HepG2 (cell line): ENCODE results near the gene PPP2R2C. TPM values are rescaled to one million over a fixed set of nuclear protein-coding genes. Genes with fewer than 3 reads are reported as not detected.

ENCODE experiments used
- ATAC-seq: fragments of 200-7000 bp; cut with Tn5 transposase; 3 replicates; pipeline ENCODE4 v1.9.1; 2020; ENCODE audit warnings: mild to moderate bottlenecking, moderate library complexity
- BruUV-seq: library from RNA; stranded (reverse); fragments of 400-500 nt; replicated peaks from 2 replicates; lab custom pipeline; 2021; lab: Mats Ljungman, UMichigan
- CTCF ChIA-PET: fragments of 300-600 bp; formaldehyde crosslinking; extraction: SDS; loops from one replicate; lab custom pipeline; 2021; ENCODE audit warnings: low total read pairs, inconsistent platforms, low intra/inter-chr PET ratio; lab: Yijun Ruan, JAX
- POLR2A ChIA-PET: fragments of 350-600 bp; sonication (Branson Sonifier 250); formaldehyde crosslinking; loops from one replicate; lab custom pipeline; 2020; ENCODE audit warnings: antibody characterized with exemption, inconsistent platforms; lab: Yijun Ruan, JAX
- DNase-seq: peaks from one replicate; pipeline ENCODE4 v3.0.0-alpha.2; 2015; ENCODE audit warnings: low spot score
- FAIRE-seq: peaks from 3 replicates; lab custom pipeline; 2011; peaks lifted over from hg19 to GRCh38; lab: Jason Lieb, UNC
- H2AFZ ChIP-seq: one replicate; pipeline ENCODE4 v1.6.1; 2011; ENCODE audit warnings: low read length, inconsistent platforms
- H3K27ac ChIP-seq: fragments of 300-600 bp; 3 replicates; pipeline ENCODE4 v1.8.0; 2011; ENCODE audit warnings: mixed run types, mild to moderate bottlenecking, mixed read lengths, low read length, inconsistent platforms; ENCODE audit not compliant: insufficient read depth; ENCODE audit errors: extremely low read length
- H3K27me3 ChIP-seq, 2 experiments: fragments of 200-600 bp in 1 of 2; 2 replicates in 1 of 2; 3 replicates in 1 of 2; pipeline versions ENCODE4 v1.6.0 to v1.8.0; 2011; ENCODE audit warnings: low read length in 2 of 2, mild to moderate bottlenecking in 2 of 2, moderate library complexity in 2 of 2, inconsistent platforms in 1 of 2; ENCODE audit not compliant: insufficient read depth in 2 of 2, control insufficient read depth in 1 of 2
- H3K36me3 ChIP-seq, 2 experiments: fragments of 200-600 bp in 1 of 2; replicated peaks in 1 of 2; 2 replicates in 1 of 2; 3 replicates in 1 of 2; pipeline versions ENCODE4 v1.5.1 to v1.8.0; 2011; ENCODE audit warnings: low read length in 2 of 2, inconsistent platforms in 1 of 2; ENCODE audit not compliant: insufficient read depth in 2 of 2, control insufficient read depth in 1 of 2
- H3K4me1 ChIP-seq: 2 replicates; pipeline ENCODE4 v1.5.1; 2012; ENCODE audit warnings: low read length, inconsistent platforms; ENCODE audit not compliant: insufficient read depth
- H3K4me2 ChIP-seq: 2 replicates; pipeline ENCODE4 v1.6.0; 2011; ENCODE audit warnings: low read depth, low read length, inconsistent platforms
- H3K4me3 ChIP-seq, 3 experiments: fragments of 200-600 bp in 1 of 3; sonication (generic), shearing (Covaris generic) in 1 of 3; replicated peaks in 1 of 3; 2 replicates each; pipeline ENCODE4 v1.5.1; 2011 to 2016; ENCODE audit warnings: low read length in 3 of 3, inconsistent platforms in 2 of 3, low read depth in 2 of 3, mild to moderate bottlenecking in 2 of 3, control low read depth in 1 of 3, mixed read lengths in 1 of 3; ENCODE audit not compliant: insufficient read depth in 1 of 3
- H3K79me2 ChIP-seq: one replicate; pipeline ENCODE4 v1.6.1; 2011; ENCODE audit warnings: low read length, inconsistent platforms; ENCODE audit not compliant: insufficient read depth
- H3K9ac ChIP-seq: 2 replicates; pipeline ENCODE4 v1.6.0; 2011; ENCODE audit warnings: mild to moderate bottlenecking, low read depth, low read length, inconsistent platforms; ENCODE audit not compliant: insufficient read depth
- H3K9me3 ChIP-seq: 2 replicates; pipeline ENCODE4 v1.5.1; 2012; ENCODE audit warnings: mild to moderate bottlenecking, low read length
- H4K20me1 ChIP-seq: 2 replicates; pipeline ENCODE4 v1.6.0; 2011; ENCODE audit warnings: inconsistent platforms, mild to moderate bottlenecking, low read length, moderate library complexity; ENCODE audit not compliant: insufficient read depth
- AGO2 ChIP-seq: fragments of 200-400 bp; formaldehyde crosslinking; optimal IDR thresholded peaks from 2 replicates; pipeline ENCODE3; 2017; ENCODE audit warnings: mild to moderate bottlenecking, low read depth, low read length, moderate library complexity
- AHR ChIP-seq: IDR thresholded peaks from 2 replicates; pipeline ENCODE4 v1.6.1; 2018; ENCODE audit warnings: missing genetic modification reagents, missing compliant biosample characterization
- CHD4 ChIP-seq: fragments of 200-600 bp; sonication (generic); IDR thresholded peaks from 2 replicates; pipeline ENCODE4 v1.7.0; 2017; ENCODE audit warnings: mild to moderate bottlenecking, low read length, borderline replicate concordance
- HOXA7 ChIP-seq: sonication (generic); formaldehyde crosslinking; IDR thresholded peaks from 2 replicates; pipeline ENCODE4 v1.8.1; 2022; ENCODE audit warnings: mild to moderate bottlenecking, missing genetic modification reagents, moderate library complexity
- HOXA9 ChIP-seq: sonication (generic); formaldehyde crosslinking; IDR thresholded peaks from 2 replicates; pipeline ENCODE4 v1.8.1; 2022; ENCODE audit warnings: missing genetic modification reagents, mild to moderate bottlenecking, moderate library complexity, borderline replicate concordance
- NFIC ChIP-seq: IDR thresholded peaks from 2 replicates; pipeline ENCODE4 v1.6.1; 2012; ENCODE audit warnings: mild to moderate bottlenecking, low read length, inconsistent platforms
- PTBP1 ChIP-seq: fragments of 200-400 bp; formaldehyde crosslinking; IDR thresholded peaks from 2 replicates; pipeline ENCODE4 v1.6.1; 2018; ENCODE audit warnings: low read length, low read depth; ENCODE audit not compliant: poor library complexity, severe bottlenecking
- TSC22D2 ChIP-seq: sonication (generic); formaldehyde crosslinking; IDR thresholded peaks from 2 replicates; pipeline ENCODE4 v1.5.1; 2020; ENCODE audit warnings: missing genetic modification reagents, mild to moderate bottlenecking, borderline replicate concordance
- ZBTB33 ChIP-seq: sonication (generic); formaldehyde crosslinking; IDR thresholded peaks from 2 replicates; pipeline ENCODE4 v1.4.0; 2020; ENCODE audit warnings: missing genetic modification reagents
- ZNF44 ChIP-seq: sonication (generic); formaldehyde crosslinking; IDR thresholded peaks from 2 replicates; pipeline ENCODE4 v1.5.1; 2020; ENCODE audit warnings: mild to moderate bottlenecking, missing genetic modification reagents
- ZNF629 ChIP-seq: sonication (generic); formaldehyde crosslinking; conservative IDR thresholded peaks from 2 replicates; pipeline ENCODE4 v1.5.0; 2020; ENCODE audit warnings: missing genetic modification reagents
- ZNF768 ChIP-seq: sonication (generic); formaldehyde crosslinking; IDR thresholded peaks from 2 replicates; pipeline ENCODE4 v1.4.0; 2020; ENCODE audit warnings: missing genetic modification reagents
- WGBS: methylation state at CpG from one replicate; pipeline ENCODE4 v1.1.6; 2017; ENCODE audit warnings: low lambda C conversion rate; 5-methylcytosine and 5-hydroxymethylcytosine counted together
- in situ Hi-C: cut with HindIII; loops from 2 replicates; pipeline ENCODE4 v1.10.0; 2017; ENCODE audit warnings: low pct_unique_long_range_greater_than_20kb; ENCODE audit not compliant: extremely low pct_ligation_motif_present
- intact Hi-C: fragments of 100-400 bp; cut with micrococcal nuclease; formaldehyde crosslinking; loops from one replicate; pipeline ENCODE4 v1.10.0; 2022; ENCODE audit not compliant: unreplicated experiment
- polyA plus RNA-seq, 8 experiments: library from polyadenylated mRNA; depleted of rRNA in 3 of 8; stranded (reverse) in 7 of 8; unstranded in 1 of 8; fragments of >200 nt; fragmentation: Illumina TruSeq in 4 of 8; extraction: Trizol in 4 of 8; gene quantifications; 2 replicates each; pipeline versions ENCODE4 v1.2.1 to v1.2.3, GENCODE V29; 2011 to 2016; ENCODE audit warnings: low read depth in 4 of 8, missing spikeins in 1 of 8, mixed read lengths in 1 of 8; ENCODE audit not compliant: insufficient read depth in 1 of 8
- total RNA-seq, 5 experiments: library from RNA; depleted of rRNA; stranded (reverse); fragments of >200 nt; fragmentation: Illumina TruSeq; extraction: Trizol; gene quantifications; 2 replicates each; pipeline ENCODE4 v1.2.3, GENCODE V29; 2016; ENCODE audit warnings: low read depth in 1 of 5

PPP2R2C gene
- total and polyA plus RNA-seq, 2 of the 13 experiments (the other 11 are each of a cell fraction or from before 2014, with no cell fraction given) = 0.60 to 8.6 TPM

DNA sequence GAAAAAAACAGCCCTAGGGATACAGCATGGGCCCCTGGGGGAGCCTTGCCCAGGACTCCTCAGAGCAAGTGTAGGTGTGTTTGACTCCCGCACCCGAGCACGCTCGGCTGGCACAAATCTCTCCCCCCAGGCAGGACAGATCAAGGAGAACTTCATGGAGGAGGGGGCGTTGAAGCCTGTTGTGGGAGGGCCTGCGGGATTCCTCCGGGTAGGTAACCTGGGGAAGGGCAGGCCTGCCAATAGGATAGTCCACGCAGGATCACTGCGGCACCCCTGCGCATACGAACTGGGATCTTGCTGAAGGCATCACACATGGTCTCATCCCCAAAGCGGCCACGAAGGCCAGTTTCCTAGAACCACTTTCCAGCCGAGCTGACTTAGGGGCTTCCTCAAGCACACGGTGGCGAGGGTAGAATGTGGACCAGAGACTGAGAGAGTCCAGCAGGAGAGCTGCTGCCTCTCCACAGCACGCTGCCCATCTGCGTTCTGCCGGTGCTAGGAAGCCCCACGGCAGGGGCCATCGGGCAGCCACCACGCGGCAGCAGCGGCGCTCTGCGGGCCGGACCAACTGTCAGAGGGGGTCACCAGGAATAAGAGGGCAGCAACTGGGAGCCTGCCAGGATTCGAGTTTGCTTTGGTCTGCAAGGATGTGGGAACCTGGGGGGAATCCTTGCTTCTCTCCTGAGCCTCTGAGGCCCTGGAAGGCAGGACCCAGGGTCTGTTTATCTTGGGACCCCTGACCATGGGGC, 145.9 kb downstream of the PPP2R2C start:
- ATAC-seq = no peak
- DNase-seq = no peak
- H3K27ac ChIP-seq = no peak overlapping the region
- 91% methylated on average over 15 of the region's 28 CpGs for WGBS
- H3K79me2 ChIP-seq = peaks cover 10% of the 10 kb centered on the region
- in situ Hi-C loops = loop anchor here (5.0 kb wide), 1 partner anchor 64 kb away; no protein-coding TSS in a partner anchor
- no peak overlapping the region for H3K9ac ChIP-seq
- H3K4me1 ChIP-seq = peaks cover 88% of the 10 kb centered on the region
- peaks cover 0 to 18% of the 10 kb centered on the region in 2 experiments; a peak in 3 of 5 replicates for H3K27me3 ChIP-seq
- FAIRE-seq = no peak
- H3K9me3 ChIP-seq = no peaks in the 10 kb centered on the region
- POLR2A ChIA-PET = interaction anchor here (1.0 to 1.2 kb wide), 2 partner anchors 17 to 62 kb away, joined by 5 to 9 read pairs; no protein-coding TSS in a partner anchor
- H3K36me3 ChIP-seq = no peaks in the 10 kb centered on the region
- no peaks in the 10 kb centered on the region for H4K20me1 ChIP-seq
- H3K4me2 ChIP-seq = no peak overlapping the region
- H3K4me3 ChIP-seq = no peak overlapping the region
- TF ChIP-seq ZNF768 = 0 out of 2 replicates have a peak, but pooled peaks have one; percentile 19
- TF ChIP-seq ZNF44 = no peak
- no peak for TF ChIP-seq NFIC
- no peak for TF ChIP-seq TSC22D2 (CRISPR knock-in tag)
- TF ChIP-seq ZNF629 = no peak
- peak; percentile 5 for TF ChIP-seq AGO2
- TF ChIP-seq PTBP1 = no peak
- TF ChIP-seq HOXA9 (CRISPR knock-in tag) = no peak
- no peak for TF ChIP-seq CHD4
- no peak for TF ChIP-seq HOXA7
- peak; percentile 35; the same call in 1 of the 2 replicates for TF ChIP-seq ZBTB33 (CRISPR knock-in tag)
- no peak for TF ChIP-seq AHR (CRISPR knock-in tag)
- TF ChIP-seq, all 625 proteins: peak for 3
- BruUV-seq = no TSS peak
- H2AFZ ChIP-seq = no peak overlapping the region
- CTCF ChIA-PET = interaction anchor here (1.4 to 7.9 kb wide), 4 partner anchors 17 to 75 kb away, joined by 6 to 66 read pairs (median 38); no protein-coding TSS in a partner anchor
- intact Hi-C loops = loop anchor here (1.0 kb wide), 3 partner anchors 18 to 76 kb away; no protein-coding TSS in a partner anchor
